Measurements from ENCODE around the gene GBGT1. TPM values are rescaled to one million over a fixed set of nuclear protein-coding genes. Genes with fewer than 3 reads are reported as not detected.
A peak's percentile ranks its signal among the peaks of the same experiment; 100 is the strongest.
"Not testable (repeated sequence)": the region's sequence is repeated elsewhere in the genome, so short reads cannot be mapped to it uniquely, and the experiment has no call there.

GBGT1 gene
- total RNA-seq, 1 experiment from 2014 or later, result 0.21 TPM

- no peak for DNase-seq (ENCODE audit: low read depth)
Observed at GRCh38 chr9:133199648-133200321, 36.1 kb upstream of the GBGT1 start.

GRCh38 chr9:133195029-133195428, 31.3 kb upstream of the GBGT1 start:
- no peak for DNase-seq (ENCODE audit: low read depth)

- no peak for DNase-seq (ENCODE audit: low read depth)
Observed at GRCh38 chr9:133194597-133194996, 30.9 kb upstream of the GBGT1 start.

GRCh38 chr9:133191989-133192388, 28.3 kb upstream of the GBGT1 start:
- no peak for DNase-seq (ENCODE audit: low read depth)

- DNase-seq (ENCODE audit: low read depth), result no peak
Observed at GRCh38 chr9:133189826-133190225, 26.1 kb upstream of the GBGT1 start.

- no peak for DNase-seq (ENCODE audit: low read depth)
Observed at GRCh38 chr9:133188843-133189180, 25.1 kb upstream of the GBGT1 start.

GRCh38 chr9:133188006-133188842, 24.5 kb upstream of the GBGT1 start:
- DNase-seq (ENCODE audit: low read depth), result peak; percentile 24

GRCh38 chr9:133187561-133188005, 23.9 kb upstream of the GBGT1 start:
- DNase-seq (ENCODE audit: low read depth), result no peak

- no peak for DNase-seq (ENCODE audit: low read depth)
Observed at GRCh38 chr9:133186736-133187135, 23.0 kb upstream of the GBGT1 start.

GRCh38 chr9:133184971-133185370, 21.3 kb upstream of the GBGT1 start:
- DNase-seq (ENCODE audit: low read depth), result peak; percentile 72

- DNase-seq (ENCODE audit: low read depth), result no peak
Observed at GRCh38 chr9:133182151-133182550, 18.4 kb upstream of the GBGT1 start.

GRCh38 chr9:133181561-133181960, 17.8 kb upstream of the GBGT1 start:
- DNase-seq (ENCODE audit: low read depth), result no peak

GRCh38 chr9:133180953-133181352, 17.2 kb upstream of the GBGT1 start:
- DNase-seq (ENCODE audit: low read depth), result no peak

GRCh38 chr9:133173056-133173455, 9.3 kb upstream of the GBGT1 start:
- DNase-seq (ENCODE audit: low read depth), result no peak

- no peak for DNase-seq (ENCODE audit: low read depth)
Observed at GRCh38 chr9:133171161-133171961, 7.6 kb upstream of the GBGT1 start.

GRCh38 chr9:133170716-133171115, 7.0 kb upstream of the GBGT1 start:
- DNase-seq (ENCODE audit: low read depth), result no peak

- DNase-seq (ENCODE audit: low read depth), result not testable (repeated sequence)
Observed at GRCh38 chr9:133169687-133170086, 6.0 kb upstream of the GBGT1 start.

GRCh38 chr9:133169102-133169501, 5.4 kb upstream of the GBGT1 start:
- no peak for DNase-seq (ENCODE audit: low read depth)

- no peak for DNase-seq (ENCODE audit: low read depth)
Observed at GRCh38 chr9:133168432-133168831, 4.7 kb upstream of the GBGT1 start.

GRCh38 chr9:133167769-133168168, 4.1 kb upstream of the GBGT1 start:
- DNase-seq (ENCODE audit: low read depth), result no peak

- DNase-seq (ENCODE audit: low read depth), result no peak
Observed at GRCh38 chr9:133167096-133167730, 3.5 kb upstream of the GBGT1 start.

GRCh38 chr9:133166392-133166791, 2.7 kb upstream of the GBGT1 start:
- no peak for DNase-seq (ENCODE audit: low read depth)
